CD14-positive monocyte (primary cell): ENCODE data around the gene ASCC3. TPM values are rescaled to one million over a fixed set of nuclear protein-coding genes. Genes with fewer than 3 reads are reported as not detected.

Source experiments
- DNase-seq, 3 donors: peaks; one replicate each; pipeline ENCODE4 v3.0.0-alpha.2; 2011 to 2022
- H2AFZ ChIP-seq: 2 replicates; pipeline ENCODE4 v1.6.0; 2012; ENCODE audit warnings: mild to moderate bottlenecking, low read depth, low read length, inconsistent platforms; ENCODE audit not compliant: insufficient read depth, poor library complexity, severe bottlenecking
- H3K27ac ChIP-seq, 2 donors: 1 replicate in 1 of 2; 2 replicates in 1 of 2; pipeline ENCODE4 v1.5.1; 2012 to 2013; ENCODE audit warnings: low read length in 2 of 2, control low read depth in 1 of 2, inconsistent platforms in 1 of 2, low read depth in 1 of 2, mild to moderate bottlenecking in 1 of 2
- H3K27me3 ChIP-seq, 2 donors: one replicate each; pipeline versions ENCODE4 v1.6.0 to v1.6.1; 2011 to 2013; ENCODE audit warnings: low read length in 2 of 2; ENCODE audit not compliant: control insufficient read depth in 2 of 2, insufficient read depth in 2 of 2
- H3K36me3 ChIP-seq, 2 donors: replicated peaks in 1 of 2; 1 replicate in 1 of 2; 2 replicates in 1 of 2; pipeline versions ENCODE4 v1.5.1 to v1.6.1; 2012 to 2013; ENCODE audit warnings: low read length in 2 of 2, control low read depth in 1 of 2, inconsistent platforms in 1 of 2, mild to moderate bottlenecking in 1 of 2; ENCODE audit not compliant: insufficient read depth in 2 of 2, control insufficient read depth in 1 of 2
- H3K4me1 ChIP-seq, 2 donors: 1 replicate in 1 of 2; 2 replicates in 1 of 2; pipeline versions ENCODE4 v1.5.1 to v1.6.1; 2012 to 2013; ENCODE audit warnings: low read length in 2 of 2, control low read depth in 1 of 2, inconsistent platforms in 1 of 2, mild to moderate bottlenecking in 1 of 2, moderate library complexity in 1 of 2; ENCODE audit not compliant: insufficient read depth in 2 of 2, control insufficient read depth in 1 of 2
- H3K4me2 ChIP-seq: replicated peaks from 2 replicates; pipeline ENCODE3; 2012; ENCODE audit warnings: low read length, moderate library complexity, mild to moderate bottlenecking; ENCODE audit not compliant: poor library complexity, severe bottlenecking; ENCODE audit errors: extremely low read depth
- H3K4me3 ChIP-seq, 3 experiments: fragments of 200-600 bp in 1 of 3; sonication (generic) in 1 of 3; replicated peaks in 1 of 3; 1 replicate in 2 of 3; 2 replicates in 1 of 3; pipeline ENCODE4 v1.5.1; 2011 to 2013; ENCODE audit warnings: low read length in 3 of 3, mild to moderate bottlenecking in 3 of 3, control low read depth in 2 of 3, low read depth in 2 of 3, inconsistent platforms in 1 of 3, moderate library complexity in 1 of 3
- H3K79me2 ChIP-seq: 2 replicates; pipeline ENCODE4 v1.6.0; 2012; ENCODE audit warnings: mild to moderate bottlenecking, control low read depth, inconsistent platforms, low read length, moderate library complexity; ENCODE audit not compliant: insufficient read depth
- H3K9ac ChIP-seq: 2 replicates; pipeline ENCODE4 v1.6.0; 2017; ENCODE audit warnings: low read length, mild to moderate bottlenecking; ENCODE audit not compliant: insufficient read depth, poor library complexity, severe bottlenecking
- H3K9me3 ChIP-seq, 2 donors: replicated peaks in 1 of 2; 1 replicate in 1 of 2; 2 replicates in 1 of 2; pipeline versions ENCODE4 v1.5.1 to v1.6.1; 2012 to 2013; ENCODE audit warnings: low read length in 2 of 2, control low read depth in 1 of 2; ENCODE audit not compliant: control insufficient read depth in 1 of 2, insufficient read depth in 1 of 2
- H4K20me1 ChIP-seq: 2 replicates; pipeline ENCODE4 v1.6.0; 2012; ENCODE audit warnings: mild to moderate bottlenecking, low read length, control low read depth, moderate library complexity; ENCODE audit not compliant: insufficient read depth
- H3K27ac Mint-ChIP-seq, 7 donors: one replicate each; pipeline ENCODE4 v1.8.0; 2020; ENCODE audit warnings: mild to moderate bottlenecking in 7 of 7, mixed read lengths in 7 of 7, moderate library complexity in 6 of 7, inconsistent platforms in 2 of 7
- H3K27me3 Mint-ChIP-seq, 3 donors: one replicate each; pipeline ENCODE4 v1.8.0; 2021 to 2022; ENCODE audit warnings: low read depth in 3 of 3, mild to moderate bottlenecking in 3 of 3, mixed read lengths in 3 of 3, moderate library complexity in 3 of 3, inconsistent platforms in 1 of 3
- H3K36me3 Mint-ChIP-seq, 2 donors: one replicate each; pipeline ENCODE4 v1.8.0; 2020; ENCODE audit warnings: mixed read lengths in 2 of 2, inconsistent platforms in 1 of 2, mild to moderate bottlenecking in 1 of 2
- H3K4me1 Mint-ChIP-seq: one replicate; pipeline ENCODE4 v1.8.0; 2020; ENCODE audit warnings: mild to moderate bottlenecking, mixed read lengths
- H3K4me3 Mint-ChIP-seq, 2 donors: one replicate each; pipeline ENCODE4 v1.8.0; 2020; ENCODE audit warnings: mild to moderate bottlenecking in 2 of 2, mixed read lengths in 2 of 2, moderate library complexity in 1 of 2
- H3K9me3 Mint-ChIP-seq, 7 donors: one replicate each; pipeline ENCODE4 v1.8.0; 2020 to 2022; ENCODE audit warnings: mixed read lengths in 7 of 7, mild to moderate bottlenecking in 6 of 7, moderate library complexity in 6 of 7, inconsistent platforms in 2 of 7
- CTCF ChIP-seq: fragments of 200-600 bp; IDR thresholded peaks from one replicate; pipeline ENCODE4 v1.8.0; 2022; ENCODE audit warnings: antibody characterized with exemption, mild to moderate bottlenecking
- WGBS: methylation state at CpG from one replicate; pipeline ENCODE4 v1.1.5; 2013; ENCODE audit warnings: missing lambda C conversion rate; ENCODE audit not compliant: insufficient coverage; 5-methylcytosine and 5-hydroxymethylcytosine counted together
- intact Hi-C, 2 donors: fragments of 100-400 bp; cut with micrococcal nuclease; formaldehyde crosslinking; loops; one replicate each; pipeline versions ENCODE4 v1.15.0 to v1.15.1; 2023
- polyA plus RNA-seq, 3 donors: library from polyadenylated mRNA; depleted of rRNA in 1 of 3; unstranded in 2 of 3; stranded (reverse) in 1 of 3; fragments of 300-500 nt in 2 of 3; fragments of >200 nt in 1 of 3; fragmentation: Illumina TruSeq in 2 of 3; gene quantifications; 1 replicate in 2 of 3; 2 replicates in 1 of 3; pipeline ENCODE4 v1.2.3, GENCODE V29; 2012 to 2021

Gene ASCC3
- polyA plus RNA-seq, 3 donors: 6.4 to 12.9 (median 10.6) TPM

DNA sequence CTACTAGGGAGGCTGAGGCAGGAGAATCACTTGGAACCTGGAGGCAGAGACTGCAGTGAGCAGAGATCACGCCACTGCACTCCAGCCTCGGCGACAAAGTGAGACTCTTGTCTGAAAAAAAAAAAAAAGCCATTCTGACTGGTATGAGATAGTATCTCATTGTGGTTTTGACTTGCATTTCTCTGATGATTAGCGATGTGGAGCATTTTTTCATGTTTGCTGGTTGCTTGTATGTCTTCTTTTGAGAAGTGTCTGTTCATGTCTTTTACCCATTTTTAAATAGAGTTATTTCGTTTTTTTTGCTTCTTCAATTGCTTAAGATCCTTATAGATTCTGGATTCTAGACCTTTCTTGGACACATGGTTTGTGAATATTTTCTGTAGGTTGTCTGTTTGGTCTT is 312.9 kb downstream of the ASCC3 start:
- Histone ChIP-seq H3K9me3 (no peaks in the 10 kb centered on the region), H2AFZ (no peak overlapping the region), H3K9ac (no peak overlapping the region), H3K4me2 (no peak overlapping the region), H3K36me3 (peaks cover 0 to 9% of the 10 kb centered on the region in 2 donors), H3K27me3 (no peaks in the 10 kb centered on the region), H4K20me1 (no peaks in the 10 kb centered on the region), H3K4me1 (no peaks in the 10 kb centered on the region), H3K4me3 (no peak overlapping the region), H3K79me2 (no peaks in the 10 kb centered on the region), H3K27ac (no peak overlapping the region)
- no peaks in the 10 kb centered on the region for H3K27me3 Mint-ChIP-seq
- H3K27ac Mint-ChIP-seq: no peak overlapping the region
- no peak overlapping the region for H3K4me3 Mint-ChIP-seq
- TF ChIP-seq CTCF: no peak
- peaks cover 0 to 7% (median 3%) of the 10 kb centered on the region in 7 donors for H3K9me3 Mint-ChIP-seq
- no peak for DNase-seq
- intact Hi-C loops: no loop called here
- no peaks in the 10 kb centered on the region for H3K4me1 Mint-ChIP-seq
- 100% methylated on average over 3 of the region's 5 CpGs for WGBS
- H3K36me3 Mint-ChIP-seq: peaks cover 24 to 26% of the 10 kb centered on the region in 2 donors

GRCh38 chr6:100566563-100566962 is 314.6 kb downstream of the ASCC3 start:
- Histone ChIP-seq H3K27ac (no peak overlapping the region), H3K79me2 (no peaks in the 10 kb centered on the region), H3K27me3 (no peaks in the 10 kb centered on the region), H3K36me3 (peaks cover 0 to 2% of the 10 kb centered on the region in 2 donors), H2AFZ (no peak overlapping the region), H3K4me1 (no peaks in the 10 kb centered on the region), H3K4me2 (no peak overlapping the region), H4K20me1 (no peaks in the 10 kb centered on the region), H3K4me3 (no peak overlapping the region), H3K9me3 (no peaks in the 10 kb centered on the region), H3K9ac (no peak overlapping the region)
- no peaks in the 10 kb centered on the region for H3K27me3 Mint-ChIP-seq
- no peak overlapping the region for H3K27ac Mint-ChIP-seq
- TF ChIP-seq CTCF: no peak
- intact Hi-C loops: no loop called here
- DNase-seq: no peak
- no peaks in the 10 kb centered on the region for H3K4me1 Mint-ChIP-seq
- H3K36me3 Mint-ChIP-seq: peaks cover 16 to 19% of the 10 kb centered on the region in 2 donors
- H3K4me3 Mint-ChIP-seq: no peak overlapping the region
- H3K9me3 Mint-ChIP-seq: peaks cover 0 to 7% (median 3%) of the 10 kb centered on the region in 7 donors
